ENCODE measurements around the gene AP3S2. TPM values are rescaled to one million over a fixed set of nuclear protein-coding genes. Genes with fewer than 3 reads are reported as not detected.
A peak's percentile ranks its signal among the peaks of the same experiment; 100 is the strongest.

AP3S2 gene
- total and polyA plus RNA-seq, 8 donors, result 11.0 to 25.2 (median 17.7) TPM

DNA sequence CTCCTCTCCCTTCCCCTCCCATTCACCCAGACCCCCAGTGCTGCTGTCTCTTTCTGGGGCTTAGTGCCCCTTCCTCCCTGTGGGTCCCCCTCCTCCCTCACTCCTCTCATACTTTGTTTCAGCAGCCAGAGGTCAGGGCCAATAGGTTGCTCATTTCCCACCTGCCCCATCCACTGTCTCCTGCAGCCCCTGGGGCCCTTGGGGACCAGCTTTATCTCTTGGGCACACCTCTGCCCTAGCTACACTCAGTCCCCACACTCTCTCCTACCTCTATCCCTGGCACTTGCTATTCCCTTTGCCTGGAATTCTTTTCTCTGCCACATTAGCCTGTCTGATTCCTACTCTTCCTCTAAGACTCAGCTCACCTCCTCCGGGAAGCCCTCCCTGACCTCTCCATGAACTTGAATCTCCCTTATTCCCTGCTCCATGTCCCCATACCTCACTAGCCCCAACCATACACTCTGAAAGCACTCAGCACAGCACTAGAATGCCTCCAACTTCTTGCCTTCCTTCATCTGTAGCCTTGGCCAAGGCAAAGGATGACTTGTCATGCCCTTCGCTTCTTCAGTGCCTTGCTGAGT is 93.8 kb downstream of the AP3S2 start:
- TF ChIP-seq, protein P1, sequence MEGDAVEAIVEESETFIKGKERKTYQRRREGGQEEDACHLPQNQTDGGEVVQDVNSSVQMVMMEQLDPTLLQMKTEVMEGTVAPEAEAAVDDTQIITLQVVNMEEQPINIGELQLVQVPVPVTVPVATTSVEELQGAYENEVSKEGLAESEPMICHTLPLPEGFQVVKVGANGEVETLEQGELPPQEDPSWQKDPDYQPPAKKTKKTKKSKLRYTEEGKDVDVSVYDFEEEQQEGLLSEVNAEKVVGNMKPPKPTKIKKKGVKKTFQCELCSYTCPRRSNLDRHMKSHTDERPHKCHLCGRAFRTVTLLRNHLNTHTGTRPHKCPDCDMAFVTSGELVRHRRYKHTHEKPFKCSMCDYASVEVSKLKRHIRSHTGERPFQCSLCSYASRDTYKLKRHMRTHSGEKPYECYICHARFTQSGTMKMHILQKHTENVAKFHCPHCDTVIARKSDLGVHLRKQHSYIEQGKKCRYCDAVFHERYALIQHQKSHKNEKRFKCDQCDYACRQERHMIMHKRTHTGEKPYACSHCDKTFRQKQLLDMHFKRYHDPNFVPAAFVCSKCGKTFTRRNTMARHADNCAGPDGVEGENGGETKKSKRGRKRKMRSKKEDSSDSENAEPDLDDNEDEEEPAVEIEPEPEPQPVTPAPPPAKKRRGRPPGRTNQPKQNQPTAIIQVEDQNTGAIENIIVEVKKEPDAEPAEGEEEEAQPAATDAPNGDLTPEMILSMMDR (IDR thresholded peaks at IDR 0.05), result no peak
- no peaks in the 10 kb centered on the region for H3K27me3 ChIP-seq
- H3K9me3 ChIP-seq, result no peaks in the 10 kb centered on the region
- FAIRE-seq (no peak), ATAC-seq (no peak), DNase-seq (peak in 1 of 6 donors; percentile 48)
- intact Hi-C loops (cut with DNase I), result no loop called here
- H3K4me3 ChIP-seq, result no peak overlapping the region
- 82 to 89% methylated on average over 2 of the region's 2 CpGs for WGBS, 2 donors
- H3K4me1 ChIP-seq, result peaks cover 7 to 13% (median 9%) of the 10 kb centered on the region in 3 donors
- peaks cover 0 to 60% (median 5%) of the 10 kb centered on the region in 3 donors for H3K36me3 ChIP-seq
- no peak overlapping the region for H3K27ac ChIP-seq

DNA sequence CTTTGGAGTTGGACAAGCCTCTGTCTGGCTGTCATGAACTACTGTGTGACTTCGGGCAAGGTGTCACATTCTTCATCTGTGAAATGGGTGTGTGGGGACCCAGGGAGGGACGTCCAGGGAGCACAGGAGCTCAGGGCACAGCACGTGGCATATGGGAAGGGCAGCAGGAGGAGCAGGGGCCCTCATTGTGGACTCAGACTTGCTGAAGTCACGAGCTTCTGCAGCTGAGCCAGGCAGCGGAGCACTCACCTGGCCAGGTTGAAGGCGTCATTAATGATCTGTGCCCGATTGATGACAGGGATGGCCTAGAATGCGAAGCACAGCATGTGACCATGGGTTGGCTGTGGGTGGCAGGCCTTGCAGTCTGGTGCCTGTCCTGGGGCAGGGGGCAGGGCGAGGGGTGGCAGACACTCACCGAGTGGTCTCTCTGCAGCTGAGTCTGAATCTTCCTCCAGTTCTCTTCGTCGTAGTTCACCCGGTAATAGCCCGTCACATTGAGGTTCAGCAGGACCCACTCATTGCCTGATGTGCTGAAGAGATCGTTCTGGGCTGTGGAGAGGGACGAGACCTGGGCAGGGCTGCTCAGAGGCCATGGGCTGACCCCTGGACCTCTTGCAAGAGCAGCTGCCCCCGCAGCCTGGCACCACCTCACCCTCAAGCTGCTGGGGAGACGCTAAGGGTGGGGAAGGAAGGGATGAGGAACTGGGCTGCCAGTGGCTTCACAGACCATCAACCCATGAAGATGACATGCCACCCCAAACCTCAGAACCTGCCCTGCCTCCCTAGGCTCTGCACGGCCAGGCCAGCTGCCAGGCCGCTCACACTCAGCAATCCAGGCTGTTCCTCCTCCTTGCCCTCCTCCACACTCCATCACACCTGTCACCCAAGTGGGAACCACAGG is 94.5 kb downstream of the AP3S2 start:
- H3K4me1 ChIP-seq, result peaks cover 9 to 14% (median 10%) of the 10 kb centered on the region in 3 donors
- no peaks in the 10 kb centered on the region for H3K27me3 ChIP-seq
- no peak overlapping the region for H3K4me3 ChIP-seq
- TF ChIP-seq, protein P1 (IDR thresholded peaks at IDR 0.05), result no peak
- 73 to 77% methylated on average over 20 of the region's 20 CpGs for WGBS, 2 donors
- intact Hi-C loops (cut with DNase I), result no loop called here
- H3K9me3 ChIP-seq, result no peaks in the 10 kb centered on the region
- DNase-seq (peak in 3 of 6 donors; percentile 31 to 53 (median 48)), ATAC-seq (peak in 1 of 4 donors; percentile 1), FAIRE-seq (no peak)
- H3K36me3 ChIP-seq, result peaks cover 0 to 60% (median 5%) of the 10 kb centered on the region in 3 donors
- no peak overlapping the region for H3K27ac ChIP-seq

DNA sequence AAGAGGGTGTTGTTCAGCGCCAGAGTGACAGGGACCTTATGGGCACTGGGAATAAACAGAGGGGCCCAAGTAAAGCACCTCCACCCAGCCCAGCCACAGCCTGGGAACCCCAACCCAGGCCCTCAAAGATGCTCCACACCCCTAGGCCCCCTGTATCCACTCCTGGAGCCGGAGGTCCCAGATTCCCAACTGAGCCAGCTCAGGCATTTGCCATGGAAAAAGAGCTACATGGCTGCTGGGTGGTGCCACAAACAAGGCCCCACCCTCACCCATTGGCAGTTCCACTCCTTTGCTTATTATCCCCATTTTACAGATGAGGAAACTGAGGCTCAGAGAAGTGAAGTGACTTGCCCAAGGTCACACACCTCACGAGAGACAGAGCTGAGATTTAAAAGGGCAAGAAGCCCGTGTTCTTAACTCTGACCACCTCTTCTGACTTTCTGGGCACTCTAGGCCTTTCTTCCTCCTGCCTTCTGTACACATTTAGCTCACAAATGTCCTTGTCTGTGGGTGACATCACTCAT is 96.1 kb downstream of the AP3S2 start:
- 84 to 85% methylated on average over 4 of the region's 4 CpGs for WGBS, 2 donors
- peaks cover 0 to 58% (median 7%) of the 10 kb centered on the region in 3 donors for H3K36me3 ChIP-seq
- DNase-seq (peak in 1 of 6 donors; percentile 16), FAIRE-seq (no peak), ATAC-seq (no peak)
- no peak overlapping the region for H3K4me3 ChIP-seq
- no peak overlapping the region for H3K27ac ChIP-seq
- TF ChIP-seq, protein P1 (IDR thresholded peaks at IDR 0.05), result no peak
- H3K4me1 ChIP-seq, result peaks cover 9 to 12% (median 10%) of the 10 kb centered on the region in 3 donors
- H3K9me3 ChIP-seq, result no peaks in the 10 kb centered on the region
- no peaks in the 10 kb centered on the region for H3K27me3 ChIP-seq
- intact Hi-C loops (cut with DNase I), result no loop called here

DNA sequence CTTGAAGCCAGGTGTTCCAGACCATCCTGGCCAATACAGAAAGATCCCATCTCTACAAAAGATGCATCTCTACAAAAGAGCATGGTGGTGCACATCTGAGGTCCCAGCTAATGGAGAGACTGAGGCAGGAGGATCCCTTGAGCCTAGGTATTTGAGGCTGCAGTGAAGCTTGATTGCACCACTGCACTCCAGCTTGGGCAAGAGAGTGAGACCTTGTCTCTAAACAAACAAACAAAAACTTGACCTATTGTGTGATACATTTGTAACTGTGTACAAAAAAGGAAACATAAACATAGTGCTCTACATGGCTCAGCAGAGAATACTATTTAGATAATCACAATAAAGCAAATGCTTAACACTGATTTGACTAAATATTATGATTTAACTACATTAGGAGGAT is 97.8 kb downstream of the AP3S2 start:
- Histone ChIP-seq H3K4me3 (no peak overlapping the region), H3K27ac (no peak overlapping the region), H3K9me3 (no peaks in the 10 kb centered on the region), H3K36me3 (peaks cover 0 to 65% (median 15%) of the 10 kb centered on the region in 3 donors), H3K4me1 (peaks cover 9 to 10% (median 10%) of the 10 kb centered on the region in 3 donors), H3K27me3 (no peaks in the 10 kb centered on the region)
- intact Hi-C loops (cut with DNase I), result no loop called here
- ATAC-seq (no peak), DNase-seq (peak in 1 of 6 donors; percentile 15), FAIRE-seq (no peak)
- TF ChIP-seq, protein P1 (IDR thresholded peaks at IDR 0.05), result no peak

Measured in pancreas (tissue), 10 donors.